ENCODE results near the gene FABP3. TPM values are rescaled to one million over a fixed set of nuclear protein-coding genes. Genes with fewer than 3 reads are reported as not detected.

FABP3 gene
- total RNA-seq, 1 donor from 2014 or later = 0.74 TPM

- H3K9me3 Mint-ChIP-seq (ENCODE audit: low read depth) = no peaks in the 10 kb centered on the region
- no peak for DNase-seq (ENCODE audit: low spot score, unreplicated experiment)
- no peak overlapping the region for H3K4me3 Mint-ChIP-seq (ENCODE audit: low read depth)
- H3K27ac Mint-ChIP-seq = no peak overlapping the region
- H3K36me3 Mint-ChIP-seq (ENCODE audit: insufficient read depth) = no peaks in the 10 kb centered on the region
- TF ChIP-seq CTCF (IDR thresholded peaks at IDR 0.05; ENCODE audit: unreplicated experiment) = no peak
- no peaks in the 10 kb centered on the region for H3K4me1 Mint-ChIP-seq (ENCODE audit: low read depth)
- H3K27me3 Mint-ChIP-seq = peaks cover 8% of the 10 kb centered on the region
Observed at GRCh38 chr1:31405578-31406245, 32.8 kb upstream of the FABP3 start.

GRCh38 chr1:31401241-31401640 is 28.4 kb upstream of the FABP3 start:
- TF ChIP-seq CTCF (IDR thresholded peaks at IDR 0.05; ENCODE audit: unreplicated experiment) = no peak
- Mint-ChIP-seq H3K4me1 (ENCODE audit: low read depth) (no peaks in the 10 kb centered on the region), H3K27me3 (peaks cover 2% of the 10 kb centered on the region), H3K9me3 (ENCODE audit: low read depth) (no peaks in the 10 kb centered on the region), H3K36me3 (ENCODE audit: insufficient read depth) (no peaks in the 10 kb centered on the region), H3K27ac (no peak overlapping the region), H3K4me3 (ENCODE audit: low read depth) (no peak overlapping the region)
- no peak for DNase-seq (ENCODE audit: low spot score, unreplicated experiment)

GRCh38 chr1:31400393-31400792 is 27.5 kb upstream of the FABP3 start:
- Mint-ChIP-seq H3K9me3 (ENCODE audit: low read depth) (no peaks in the 10 kb centered on the region), H3K36me3 (ENCODE audit: insufficient read depth) (no peaks in the 10 kb centered on the region), H3K27me3 (peaks cover 2% of the 10 kb centered on the region), H3K4me3 (ENCODE audit: low read depth) (no peak overlapping the region), H3K27ac (no peak overlapping the region), H3K4me1 (ENCODE audit: low read depth) (no peaks in the 10 kb centered on the region)
- no peak for DNase-seq (ENCODE audit: low spot score, unreplicated experiment)
- no peak for TF ChIP-seq CTCF (IDR thresholded peaks at IDR 0.05; ENCODE audit: unreplicated experiment)

GRCh38 chr1:31399976-31400375 is 27.1 kb upstream of the FABP3 start:
- no peaks in the 10 kb centered on the region for H3K4me1 Mint-ChIP-seq (ENCODE audit: low read depth)
- no peaks in the 10 kb centered on the region for H3K36me3 Mint-ChIP-seq (ENCODE audit: insufficient read depth)

GRCh38 chr1:31398246-31398645 is 25.4 kb upstream of the FABP3 start:
- DNase-seq (ENCODE audit: low spot score, unreplicated experiment) = no peak
- Mint-ChIP-seq H3K36me3 (ENCODE audit: insufficient read depth) (no peaks in the 10 kb centered on the region), H3K27ac (no peak overlapping the region), H3K9me3 (ENCODE audit: low read depth) (no peaks in the 10 kb centered on the region), H3K4me3 (ENCODE audit: low read depth) (no peak overlapping the region), H3K4me1 (ENCODE audit: low read depth) (peaks cover 1% of the 10 kb centered on the region), H3K27me3 (no peaks in the 10 kb centered on the region)
- no peak for TF ChIP-seq CTCF (IDR thresholded peaks at IDR 0.05; ENCODE audit: unreplicated experiment)

More at GRCh38 chr1:31399976-31400375, 27.1 kb upstream of the FABP3 start:
- peaks cover under 1% of the 10 kb centered on the region for H3K27me3 Mint-ChIP-seq
- DNase-seq (ENCODE audit: low spot score, unreplicated experiment) = no peak
- no peak for TF ChIP-seq CTCF (IDR thresholded peaks at IDR 0.05; ENCODE audit: unreplicated experiment)
- H3K4me3 Mint-ChIP-seq (ENCODE audit: low read depth) = no peak overlapping the region
- no peaks in the 10 kb centered on the region for H3K9me3 Mint-ChIP-seq (ENCODE audit: low read depth)
- H3K27ac Mint-ChIP-seq = no peak overlapping the region

Measured in progenitor cell of endocrine pancreas (in vitro differentiated cells).